HCEC 1CT (cell line): Measurements from ENCODE around the gene CABYR.
A peak's percentile ranks its signal among the peaks of the same experiment; 100 is the strongest.

Experiments
- DNase-seq: peaks from one replicate; pipeline ENCODE4 v3.0.0-alpha.2; 2017

CABYR gene

DNA sequence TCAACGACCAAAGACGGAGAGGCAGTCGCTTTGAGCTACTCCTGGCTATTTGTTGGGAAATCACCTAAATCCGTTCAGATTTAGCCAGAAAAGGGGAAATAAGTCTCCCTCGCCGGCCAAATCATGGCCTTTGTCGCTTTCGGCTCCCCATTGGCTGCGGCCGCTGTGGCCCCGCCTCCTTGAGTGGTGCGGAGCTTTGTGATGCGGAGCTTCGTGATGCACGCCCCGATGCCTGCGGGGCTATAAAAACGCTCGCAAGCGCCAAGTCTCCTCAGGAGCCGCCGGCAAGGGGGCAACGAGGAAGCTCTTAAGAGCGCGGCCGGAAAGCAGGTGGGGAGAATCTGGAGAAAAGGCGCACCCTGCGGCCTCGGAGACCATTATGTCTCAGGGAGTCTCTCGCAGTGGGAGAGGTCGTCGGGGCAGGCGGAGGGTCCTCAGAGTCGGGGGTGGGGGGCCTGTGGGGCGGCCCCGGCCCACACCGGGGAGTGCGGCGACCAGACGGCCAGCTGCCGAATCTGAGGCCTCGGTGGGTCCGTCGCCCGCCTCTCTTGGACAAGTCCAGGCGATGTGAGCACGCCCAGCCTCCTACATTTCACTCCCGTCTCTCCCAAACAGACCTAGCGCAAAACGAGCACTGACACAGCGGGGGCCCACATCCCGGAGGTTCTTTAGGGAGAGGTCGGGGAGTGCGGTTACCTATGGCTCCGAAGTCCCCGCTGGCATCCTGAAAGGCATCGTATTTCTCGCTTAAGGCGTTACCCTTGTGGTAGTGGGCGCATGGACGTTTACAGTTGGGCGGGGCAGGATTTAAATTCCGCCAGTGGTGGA is at the start of gene CABYR:
TSS of gene CABYR (plus strand) at position 274 of the 828 bp plus-strand sequence. CDS start 4,053 bp downstream, outside the sequence.
- DNase-seq, result peak; percentile 52

DNA sequence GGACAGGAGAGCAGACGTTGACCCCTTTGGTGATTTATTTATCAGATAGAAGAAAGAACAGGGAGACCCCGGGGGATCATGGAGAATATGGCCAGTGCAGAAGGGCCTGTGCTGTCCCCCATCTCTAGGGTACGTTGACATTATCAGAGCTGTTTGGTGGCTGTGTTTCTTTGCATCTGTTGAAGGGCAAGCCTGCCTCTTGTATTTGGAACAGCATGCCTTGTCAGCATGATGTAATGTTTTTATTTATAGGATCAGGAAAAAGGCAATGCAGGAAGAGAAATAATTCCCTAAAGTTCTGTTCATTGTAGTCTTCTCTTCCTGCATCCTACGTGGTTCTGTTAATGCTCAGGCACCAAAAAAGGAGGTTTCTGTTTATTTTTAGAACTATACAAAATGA is 49.8 kb upstream of the CABYR start:
- no peak for DNase-seq

GRCh38 chr18:24089515-24090337 is 49.1 kb upstream of the CABYR start:
- DNase-seq, result no peak

GRCh38 chr18:24090876-24091275 is 48.0 kb upstream of the CABYR start:
- no peak for DNase-seq

DNA sequence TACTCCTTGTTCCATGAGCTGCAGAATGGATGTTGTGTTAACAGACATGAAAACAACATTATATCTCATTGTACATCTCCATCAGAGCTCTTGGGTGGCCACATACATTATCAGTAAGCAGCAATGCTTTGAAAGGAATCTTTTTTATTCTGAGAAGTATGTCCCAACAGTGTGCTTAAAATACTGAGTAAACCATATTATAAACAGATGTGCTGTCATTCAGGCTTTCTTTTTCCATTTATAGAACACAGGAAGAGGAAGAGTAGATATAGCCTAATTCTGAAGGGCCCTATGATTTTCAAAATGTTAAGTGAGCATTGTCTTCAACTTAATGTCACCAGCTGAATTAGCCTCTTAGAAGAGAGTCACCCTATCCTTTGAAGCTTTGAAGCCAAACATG is 44.3 kb upstream of the CABYR start:
- peak; percentile 9 for DNase-seq

- DNase-seq, result peak; percentile 4
Measured at GRCh38 chr18:24095976-24096375, 42.9 kb upstream of the CABYR start.

DNA sequence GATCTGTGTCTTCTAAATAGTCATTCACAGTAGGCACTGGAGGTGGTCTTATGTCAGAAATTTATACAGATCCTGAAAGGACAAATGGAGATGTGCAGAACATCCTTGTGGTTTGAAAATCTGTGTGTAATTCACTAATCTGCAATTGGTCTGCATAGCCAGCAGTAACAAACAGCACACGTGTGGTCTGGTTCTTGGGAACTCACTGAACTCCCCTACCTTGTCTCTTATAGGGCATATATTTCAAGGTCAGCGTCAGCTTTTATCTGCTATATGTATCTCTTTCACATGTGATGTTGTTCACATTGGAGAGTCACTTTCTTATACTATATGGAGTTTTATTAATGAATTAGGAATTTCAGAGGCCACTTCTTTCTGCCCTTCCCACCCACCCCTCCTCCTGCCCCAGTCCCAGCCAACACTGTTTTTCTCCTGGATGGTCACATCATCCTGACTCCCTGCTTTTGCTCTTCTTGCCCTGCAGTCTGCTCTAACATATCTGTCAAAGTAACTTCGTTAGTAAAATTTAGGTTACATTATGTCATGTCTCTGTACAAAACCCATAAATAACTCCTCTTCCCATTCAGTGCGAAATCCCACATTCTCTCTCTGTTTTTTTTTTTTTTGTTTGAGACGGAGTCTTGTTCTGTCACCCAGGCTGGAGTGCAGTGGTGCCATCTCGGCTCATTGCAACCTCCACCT is 35.4 kb upstream of the CABYR start:
- DNase-seq, result no peak

- no peak for DNase-seq
Measured at GRCh38 chr18:24104486-24104885, 34.4 kb upstream of the CABYR start.

DNA sequence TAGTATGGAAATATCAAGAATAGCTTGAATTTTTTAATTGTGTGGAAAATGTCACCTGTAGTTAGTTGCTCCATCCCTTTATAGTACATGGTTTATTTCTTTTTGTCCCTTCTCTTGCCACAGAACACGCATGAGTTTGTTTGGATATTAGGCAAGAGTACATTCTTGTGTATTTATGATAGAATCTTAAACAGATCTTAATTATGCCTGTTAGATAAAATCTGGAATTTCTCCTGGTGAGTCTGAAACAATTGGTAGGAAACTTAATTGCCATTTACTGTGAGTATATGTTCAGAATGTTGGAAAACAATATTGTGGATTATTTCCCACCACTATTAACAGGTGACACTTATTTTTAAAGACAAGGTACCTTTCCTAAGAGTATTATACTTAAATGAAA is 30.2 kb upstream of the CABYR start:
- DNase-seq, result no peak

- DNase-seq, result no peak
Measured at GRCh38 chr18:24111936-24112335, 26.9 kb upstream of the CABYR start.

DNA sequence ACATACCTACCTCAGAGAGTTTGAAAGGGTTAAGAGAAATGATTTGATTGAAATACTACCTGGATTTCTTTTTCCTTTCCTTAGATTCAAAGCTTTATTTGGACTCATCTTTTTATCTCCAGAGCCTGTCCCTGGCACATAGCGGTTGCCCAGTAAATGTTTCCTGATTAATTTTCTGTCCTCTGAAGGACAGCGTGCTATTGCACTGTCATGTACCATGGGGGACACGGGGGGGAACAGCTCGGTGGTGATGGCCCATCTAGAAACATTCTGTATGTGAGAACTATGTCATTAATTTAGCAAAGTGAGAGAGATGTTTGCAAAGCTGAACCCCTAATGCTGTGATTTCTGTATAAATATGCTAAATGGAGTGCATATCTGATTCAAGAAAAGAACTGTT is 26.4 kb upstream of the CABYR start:
- no peak for DNase-seq

- DNase-seq, result peak; percentile 68
Measured at GRCh38 chr18:24112874-24113615, 25.8 kb upstream of the CABYR start.

- DNase-seq, result no peak
Measured at GRCh38 chr18:24114924-24115549, 23.8 kb upstream of the CABYR start.

GRCh38 chr18:24115628-24116027 is 23.2 kb upstream of the CABYR start:
- DNase-seq, result no peak

- DNase-seq, result peak; percentile 48
Measured at GRCh38 chr18:24118750-24119577, 19.9 kb upstream of the CABYR start.

GRCh38 chr18:24120676-24121075 is 18.2 kb upstream of the CABYR start:
- DNase-seq, result no peak

DNA sequence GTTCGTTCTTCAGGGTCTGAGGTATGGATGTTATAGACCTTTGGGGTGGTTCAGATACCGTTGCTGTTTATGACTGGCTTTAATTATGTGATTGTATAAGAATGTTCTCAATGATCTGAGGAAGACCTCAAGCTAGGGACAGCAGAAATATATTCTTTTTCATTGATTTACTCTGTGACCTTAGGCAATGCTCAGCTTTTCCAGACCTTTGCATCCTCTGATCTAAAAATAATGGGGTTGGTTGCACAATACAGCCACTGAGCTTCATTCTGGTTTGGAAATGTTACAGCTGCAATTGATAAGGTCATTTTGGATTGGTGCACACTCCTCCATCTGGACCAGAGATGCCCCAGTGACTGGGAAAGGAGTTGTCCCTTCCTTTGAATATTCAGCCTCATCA is 17.2 kb upstream of the CABYR start:
- DNase-seq, result no peak

GRCh38 chr18:24126155-24126961 is 12.5 kb upstream of the CABYR start:
- peak; percentile 41 for DNase-seq

GRCh38 chr18:24127735-24128134 is 11.1 kb upstream of the CABYR start:
- DNase-seq, result no peak

DNA sequence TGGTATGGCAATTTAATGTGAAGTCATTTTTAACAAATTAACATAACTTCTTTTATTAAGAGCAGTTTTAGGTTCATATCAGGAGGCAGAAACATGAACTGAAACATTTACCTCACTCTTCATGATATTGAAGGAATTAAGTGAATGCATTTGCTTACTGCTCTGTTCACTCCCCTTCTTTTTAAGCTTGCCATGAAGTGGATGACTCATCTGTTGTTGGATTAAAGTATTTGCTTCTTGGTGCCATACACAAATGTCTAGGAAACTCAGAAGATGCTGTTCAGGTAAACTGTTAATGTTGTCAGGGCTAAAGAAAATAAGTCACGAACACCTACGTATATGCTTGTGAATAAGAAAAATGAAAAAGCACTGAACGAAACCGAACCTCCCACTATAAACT is 10.2 kb upstream of the CABYR start:
- DNase-seq, result no peak
